Neural progenitor cell (in vitro differentiated cells): ENCODE measurements around the gene GRIN3B. TPM values are rescaled to one million over a fixed set of nuclear protein-coding genes. Genes with fewer than 3 reads are reported as not detected.

Source experiments
- DNase-seq: peaks from one replicate; pipeline ENCODE4 v3.0.0-alpha.2; 2016; ENCODE audit warnings: low spot score
- H2AFZ ChIP-seq: fragments of 200-600 bp; sonication (generic); replicated peaks from 2 replicates; pipeline ENCODE4 v1.6.1; 2016; ENCODE audit warnings: antibody characterized with exemption
- H3F3A ChIP-seq: fragments of 200-600 bp; sonication (generic); 2 replicates; pipeline ENCODE4 v1.6.1; 2016; ENCODE audit warnings: antibody characterized with exemption, low read depth
- H3K27ac ChIP-seq: fragments of 200-600 bp; sonication (generic); 2 replicates; pipeline ENCODE4 v1.5.1; 2016; ENCODE audit warnings: mild to moderate bottlenecking
- H3K27me3 ChIP-seq: fragments of 200-600 bp; sonication (generic); 2 replicates; pipeline ENCODE4 v1.6.1; 2016; ENCODE audit warnings: mild to moderate bottlenecking, moderate library complexity
- H3K36me3 ChIP-seq: fragments of 200-600 bp; sonication (generic); 2 replicates; pipeline ENCODE4 v1.5.1; 2016
- H3K4me1 ChIP-seq: fragments of 200-600 bp; sonication (generic); 2 replicates; pipeline ENCODE4 v1.6.1; 2016; ENCODE audit warnings: mixed run types
- H3K4me2 ChIP-seq: fragments of 200-600 bp; sonication (generic); 2 replicates; pipeline ENCODE4 v1.6.1; 2016
- H3K4me3 ChIP-seq: fragments of 200-600 bp; sonication (generic); 2 replicates; pipeline ENCODE4 v1.5.1; 2016
- H3K79me2 ChIP-seq: fragments of 200-600 bp; sonication (generic); 2 replicates; pipeline ENCODE4 v1.6.1; 2016; ENCODE audit warnings: low read depth
- H3K9ac ChIP-seq: fragments of 200-600 bp; sonication (generic); 2 replicates; pipeline ENCODE4 v1.6.1; 2016
- H3K9me3 ChIP-seq: fragments of 200-600 bp; sonication (generic); 2 replicates; pipeline ENCODE4 v1.5.1; 2016; ENCODE audit warnings: low read depth
- H4K20me1 ChIP-seq: fragments of 200-600 bp; sonication (generic); 2 replicates; pipeline ENCODE4 v1.6.1; 2016; ENCODE audit warnings: low read depth
- H3K27ac Mint-ChIP-seq: 3 replicates; pipeline ENCODE4 v1.8.0; 2021; ENCODE audit warnings: mixed read lengths
- H3K27me3 Mint-ChIP-seq: 2 replicates; pipeline ENCODE4 v1.8.0; 2022; ENCODE audit warnings: low read depth, mild to moderate bottlenecking, inconsistent platforms, moderate library complexity, mixed read lengths; ENCODE audit not compliant: insufficient read depth
- H3K36me3 Mint-ChIP-seq: 3 replicates; pipeline ENCODE4 v1.8.0; 2021; ENCODE audit warnings: mixed read lengths
- H3K4me1 Mint-ChIP-seq: 3 replicates; pipeline ENCODE4 v1.8.0; 2021; ENCODE audit warnings: mixed read lengths
- H3K4me3 Mint-ChIP-seq: 3 replicates; pipeline ENCODE4 v1.8.0; 2021; ENCODE audit warnings: mild to moderate bottlenecking, moderate library complexity, mixed read lengths
- H3K9me3 Mint-ChIP-seq: 3 replicates; pipeline ENCODE4 v1.8.0; 2020; ENCODE audit warnings: mixed read lengths
- CTCF ChIP-seq: fragments of 200-600 bp; sonication (generic); IDR thresholded peaks from 2 replicates; pipeline ENCODE4 v1.5.1; 2017; ENCODE audit warnings: antibody characterized with exemption, mild to moderate bottlenecking
- EZH2 ChIP-seq: fragments of 200-600 bp; sonication (generic); IDR thresholded peaks from 2 replicates; pipeline ENCODE4 v1.6.1; 2017; ENCODE audit warnings: antibody characterized with exemption, mild to moderate bottlenecking, moderate library complexity
- EZH2phosphoT487 ChIP-seq: fragments of 200-600 bp; sonication (generic); IDR thresholded peaks from 2 replicates; pipeline ENCODE4 v1.6.1; 2017; ENCODE audit warnings: antibody characterized with exemption
- total RNA-seq: library from RNA; depleted of rRNA; stranded (reverse); fragments of >200 nt; gene quantifications from 2 replicates; pipeline ENCODE4 v1.2.3, GENCODE V29; 2015; ENCODE audit warnings: low replicate concordance

The GRIN3B gene
- total RNA-seq, 1 donor from 2014 or later, result 5.9 TPM

GRCh38 chr19:961866-962620, 38.2 kb upstream of the GRIN3B start:
- no peak overlapping the region for H2AFZ ChIP-seq
- H3K4me1 Mint-ChIP-seq, result peaks cover 23% of the 10 kb centered on the region
- TF ChIP-seq EZH2phosphoT487 (no peak), CTCF (no peak), EZH2 (no peak)

GRCh38 chr19:962683-963400, 37.4 kb upstream of the GRIN3B start:
- DNase-seq, result no peak
- no peaks in the 10 kb centered on the region for H3K4me1 ChIP-seq
- peaks cover 5% of the 10 kb centered on the region for H4K20me1 ChIP-seq
- H3K9ac ChIP-seq, result no peak overlapping the region
- peaks cover 28% of the 10 kb centered on the region for H3K36me3 Mint-ChIP-seq
- peaks cover 18% of the 10 kb centered on the region for H3K4me1 Mint-ChIP-seq
- H3K79me2 ChIP-seq, result peaks cover 27% of the 10 kb centered on the region
- H3K9me3 ChIP-seq, result no peaks in the 10 kb centered on the region
- H3K4me3 ChIP-seq, result no peak overlapping the region
- no peak overlapping the region for H3K27ac ChIP-seq
- H3K27me3 Mint-ChIP-seq, result peaks cover 5% of the 10 kb centered on the region
- H2AFZ ChIP-seq, result no peak overlapping the region
- H3K27ac Mint-ChIP-seq, result no peak overlapping the region
- TF ChIP-seq CTCF, result no peak
- TF ChIP-seq EZH2, result no peak
- TF ChIP-seq EZH2phosphoT487, result no peak
- H3K27me3 ChIP-seq, result no peaks in the 10 kb centered on the region
- no peak overlapping the region for H3K4me2 ChIP-seq
- H3F3A ChIP-seq, result no peaks in the 10 kb centered on the region
- H3K36me3 ChIP-seq, result peaks cover 9% of the 10 kb centered on the region
- H3K4me3 Mint-ChIP-seq, result no peak overlapping the region
- peaks cover 3% of the 10 kb centered on the region for H3K9me3 Mint-ChIP-seq

More at GRCh38 chr19:961866-962620, 38.2 kb upstream of the GRIN3B start:
- H3K36me3 ChIP-seq, result peaks cover 9% of the 10 kb centered on the region
- H4K20me1 ChIP-seq, result peaks cover 9% of the 10 kb centered on the region
- no peaks in the 10 kb centered on the region for H3K27me3 ChIP-seq
- H3K4me3 ChIP-seq, result no peak overlapping the region
- H3K4me3 Mint-ChIP-seq, result no peak overlapping the region
- H3K36me3 Mint-ChIP-seq, result peaks cover 25% of the 10 kb centered on the region
- peaks cover 5% of the 10 kb centered on the region for H3K27me3 Mint-ChIP-seq
- H3K27ac ChIP-seq, result no peak overlapping the region
- no peak for DNase-seq
- peaks cover 6% of the 10 kb centered on the region for H3K4me1 ChIP-seq
- no peaks in the 10 kb centered on the region for H3K9me3 ChIP-seq
- no peak overlapping the region for H3K9ac ChIP-seq
- H3K27ac Mint-ChIP-seq, result no peak overlapping the region
- H3K79me2 ChIP-seq, result peaks cover 34% of the 10 kb centered on the region
- H3K9me3 Mint-ChIP-seq, result peaks cover 3% of the 10 kb centered on the region
- H3F3A ChIP-seq, result peaks cover 5% of the 10 kb centered on the region
- no peak overlapping the region for H3K4me2 ChIP-seq

GRCh38 chr19:963486-963951, 36.7 kb upstream of the GRIN3B start:
- Histone ChIP-seq H3F3A (no peaks in the 10 kb centered on the region), H3K79me2 (peaks cover 21% of the 10 kb centered on the region), H3K4me1 (no peaks in the 10 kb centered on the region), H2AFZ (no peak overlapping the region), H3K27ac (no peak overlapping the region), H4K20me1 (peaks cover 5% of the 10 kb centered on the region), H3K9me3 (no peaks in the 10 kb centered on the region), H3K27me3 (no peaks in the 10 kb centered on the region), H3K36me3 (peaks cover 12% of the 10 kb centered on the region), H3K9ac (no peak overlapping the region), H3K4me2 (no peak overlapping the region), H3K4me3 (no peak overlapping the region)
- H3K4me3 Mint-ChIP-seq, result no peak overlapping the region
- no peak overlapping the region for H3K27ac Mint-ChIP-seq
- H3K4me1 Mint-ChIP-seq, result peaks cover 18% of the 10 kb centered on the region
- H3K9me3 Mint-ChIP-seq, result peaks cover 3% of the 10 kb centered on the region
- TF ChIP-seq EZH2phosphoT487 (no peak), EZH2 (no peak), CTCF (no peak)
- peaks cover 7% of the 10 kb centered on the region for H3K27me3 Mint-ChIP-seq
- H3K36me3 Mint-ChIP-seq, result peaks cover 32% of the 10 kb centered on the region
- no peak for DNase-seq
